ENCODE data around the gene DAB1.

- TF ChIP-seq, protein P1, sequence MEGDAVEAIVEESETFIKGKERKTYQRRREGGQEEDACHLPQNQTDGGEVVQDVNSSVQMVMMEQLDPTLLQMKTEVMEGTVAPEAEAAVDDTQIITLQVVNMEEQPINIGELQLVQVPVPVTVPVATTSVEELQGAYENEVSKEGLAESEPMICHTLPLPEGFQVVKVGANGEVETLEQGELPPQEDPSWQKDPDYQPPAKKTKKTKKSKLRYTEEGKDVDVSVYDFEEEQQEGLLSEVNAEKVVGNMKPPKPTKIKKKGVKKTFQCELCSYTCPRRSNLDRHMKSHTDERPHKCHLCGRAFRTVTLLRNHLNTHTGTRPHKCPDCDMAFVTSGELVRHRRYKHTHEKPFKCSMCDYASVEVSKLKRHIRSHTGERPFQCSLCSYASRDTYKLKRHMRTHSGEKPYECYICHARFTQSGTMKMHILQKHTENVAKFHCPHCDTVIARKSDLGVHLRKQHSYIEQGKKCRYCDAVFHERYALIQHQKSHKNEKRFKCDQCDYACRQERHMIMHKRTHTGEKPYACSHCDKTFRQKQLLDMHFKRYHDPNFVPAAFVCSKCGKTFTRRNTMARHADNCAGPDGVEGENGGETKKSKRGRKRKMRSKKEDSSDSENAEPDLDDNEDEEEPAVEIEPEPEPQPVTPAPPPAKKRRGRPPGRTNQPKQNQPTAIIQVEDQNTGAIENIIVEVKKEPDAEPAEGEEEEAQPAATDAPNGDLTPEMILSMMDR (IDR thresholded peaks at IDR 0.05), result peak; percentile 22
- TF ChIP-seq EZH2phosphoT487 (IDR thresholded peaks at IDR 0.05) (no peak), EZH2 (IDR thresholded peaks at IDR 0.05) (no peak)
These were observed 191.4 kb downstream of the DAB1 start for GRCh38 chr1:57232500-57232899.

Data from neural progenitor cell (in vitro differentiated cells).